K562 (cell line): ENCODE data around the gene LIMD2. TPM values are rescaled to one million over a fixed set of nuclear protein-coding genes. Genes with fewer than 3 reads are reported as not detected.

Experiments used
- ATAC-seq: fragments of 200-7000 bp; cut with Tn5 transposase; 3 replicates; pipeline ENCODE4 v1.9.1; 2020; ENCODE audit warnings: moderate library complexity
- BruUV-seq: library from RNA; stranded (reverse); fragments of 400-500 nt; replicated peaks from 2 replicates; lab custom pipeline; 2021; lab: Mats Ljungman, UMichigan
- CTCF ChIA-PET: fragments of 300-600 bp; formaldehyde crosslinking; extraction: SDS; loops from one replicate; lab custom pipeline; 2021; ENCODE audit warnings: low intra/inter-chr PET ratio; lab: Yijun Ruan, JAX
- POLR2A ChIA-PET: fragments of 300-600, 350-650 bp; sonication (Branson Sonifier 250); formaldehyde crosslinking; extraction: SDS; loops from one replicate; lab custom pipeline; 2021; ENCODE audit warnings: antibody characterized with exemption, inconsistent platforms; lab: Yijun Ruan, JAX
- DNase-seq, 4 experiments: peaks; one replicate each; pipeline versions ENCODE4 v3.0.0 to v3.0.0-alpha.2; 2011 to 2018; ENCODE audit warnings: low spot score in 3 of 4, mixed read lengths in 3 of 4; ENCODE audit errors: extremely low read depth in 1 of 4
- FAIRE-seq: peaks from 2 replicates; lab custom pipeline; 2011; peaks lifted over from hg19 to GRCh38; lab: Jason Lieb, UNC
- H2AFZ ChIP-seq: 2 replicates; pipeline ENCODE4 v1.6.0; 2011; ENCODE audit warnings: low read depth, low read length, control low read depth, inconsistent platforms
- H3K27ac ChIP-seq: fragments of 200-600 bp; 3 replicates; pipeline ENCODE4 v1.8.0; 2011; ENCODE audit warnings: low read depth, mild to moderate bottlenecking, control low read depth, inconsistent platforms, low read length, moderate library complexity, mixed read lengths; ENCODE audit errors: extremely low read depth
- H3K27me3 ChIP-seq, 2 experiments: fragments of 300-600 bp in 1 of 2; 2 replicates in 1 of 2; 3 replicates in 1 of 2; pipeline versions ENCODE4 v1.6.0 to v1.8.0; 2011; ENCODE audit warnings: inconsistent platforms in 2 of 2, low read length in 2 of 2, mild to moderate bottlenecking in 1 of 2, mixed read lengths in 1 of 2, moderate library complexity in 1 of 2; ENCODE audit not compliant: control insufficient read depth in 2 of 2, insufficient read depth in 2 of 2
- H3K36me3 ChIP-seq: fragments of 300-600 bp; 3 replicates; pipeline ENCODE4 v1.8.0; 2011; ENCODE audit warnings: mild to moderate bottlenecking, low read length, inconsistent platforms; ENCODE audit not compliant: control insufficient read depth, insufficient read depth
- H3K4me1 ChIP-seq, 2 experiments: fragments of 200-600 bp in 1 of 2; replicated peaks in 1 of 2; 2 replicates in 1 of 2; 3 replicates in 1 of 2; pipeline versions ENCODE4 v1.5.1 to v1.8.0; 2011; ENCODE audit warnings: inconsistent platforms in 2 of 2, low read length in 2 of 2, mild to moderate bottlenecking in 1 of 2, mixed read lengths in 1 of 2, moderate library complexity in 1 of 2; ENCODE audit not compliant: control insufficient read depth in 2 of 2, insufficient read depth in 2 of 2
- H3K4me2 ChIP-seq: 2 replicates; pipeline ENCODE4 v1.6.1; 2011; ENCODE audit warnings: low read length, control low read depth, inconsistent platforms, mixed read lengths; ENCODE audit not compliant: insufficient read depth
- H3K4me3 ChIP-seq: fragments of 200-600 bp; sonication (generic), shearing (Covaris generic); 2 replicates; pipeline ENCODE4 v1.5.1; 2016; ENCODE audit warnings: control low read depth, inconsistent platforms
- H3K79me2 ChIP-seq: fragments of 200-600 bp; 3 replicates; pipeline ENCODE4 v1.8.0; 2011; ENCODE audit warnings: low read length, inconsistent platforms; ENCODE audit not compliant: control insufficient read depth, insufficient read depth
- H3K9ac ChIP-seq, 2 experiments: 2 replicates each; pipeline versions ENCODE4 v1.6.0 to v1.6.1; 2011; ENCODE audit warnings: low read depth in 2 of 2, low read length in 2 of 2, control low read depth in 1 of 2, inconsistent platforms in 1 of 2, mild to moderate bottlenecking in 1 of 2, mixed read lengths in 1 of 2; ENCODE audit not compliant: insufficient read depth in 1 of 2
- H3K9me1 ChIP-seq: one replicate; pipeline ENCODE4 v1.6.0; 2011; ENCODE audit warnings: inconsistent platforms, mild to moderate bottlenecking, low read length, moderate library complexity; ENCODE audit not compliant: control insufficient read depth, insufficient read depth
- H3K9me3 ChIP-seq: replicated peaks from 2 replicates; pipeline ENCODE4 v1.5.1; 2011; ENCODE audit warnings: low read depth, low read length, inconsistent platforms; ENCODE audit not compliant: control insufficient read depth, insufficient read depth
- H4K20me1 ChIP-seq: replicated peaks from 2 replicates; pipeline ENCODE4 v1.6.1; 2011; ENCODE audit warnings: low read length, inconsistent platforms, mixed read lengths; ENCODE audit not compliant: control insufficient read depth, insufficient read depth
- BDP1 ChIP-seq: IDR thresholded peaks from 3 replicates; pipeline ENCODE4 v1.6.1; 2011; ENCODE audit not compliant: insufficient read length, insufficient read depth
- E4F1 ChIP-seq: fragments of 250-450 bp; sonication (Bioruptor Pico); IDR thresholded peaks from 2 replicates; pipeline ENCODE4 v1.5.0; 2021; ENCODE audit warnings: mild to moderate bottlenecking, borderline replicate concordance
- HNRNPL ChIP-seq: fragments of 200-400 bp; formaldehyde crosslinking; IDR thresholded peaks from 2 replicates; pipeline ENCODE4 v1.6.1; 2017; ENCODE audit warnings: low read depth, mild to moderate bottlenecking, low read length
- KLF6 ChIP-seq: fragments of 250-450 bp; sonication (Bioruptor Pico); IDR thresholded peaks from 2 replicates; pipeline ENCODE4 v1.4.0; 2020; ENCODE audit warnings: mild to moderate bottlenecking, moderate library complexity, borderline replicate concordance
- NCOA4 ChIP-seq: fragments of 450-650 bp; IDR thresholded peaks from 2 replicates; pipeline ENCODE4 v1.6.1; 2018; ENCODE audit warnings: mild to moderate bottlenecking; ENCODE audit not compliant: partially characterized antibody
- RAD51 ChIP-seq: fragments of 450-650 bp; IDR thresholded peaks from 2 replicates; pipeline ENCODE4 v1.7.1; 2016; ENCODE audit warnings: low read depth, mild to moderate bottlenecking, borderline replicate concordance
- RFX5 ChIP-seq: IDR thresholded peaks from 2 replicates; pipeline ENCODE4 v1.6.1; 2011; ENCODE audit warnings: low read depth, mild to moderate bottlenecking, improper control_type of control experiment, low read length
- ZNF184 ChIP-seq: sonication (generic); formaldehyde crosslinking; IDR thresholded peaks from 2 replicates; pipeline ENCODE4 v1.5.0; 2020; ENCODE audit warnings: missing genetic modification reagents
- ZNF707 ChIP-seq: fragments of 250-450 bp; sonication (Bioruptor Pico); conservative IDR thresholded peaks from 2 replicates; pipeline ENCODE4 v1.8.0; 2022; ENCODE audit warnings: inconsistent platforms, mild to moderate bottlenecking, moderate library complexity
- ZNF717 ChIP-seq: fragments of 250-450 bp; sonication (Bioruptor Pico); IDR thresholded peaks from 2 replicates; pipeline ENCODE4 v1.5.0; 2021
- WGBS: fragments of 100-300 bp; shearing (Covaris generic); methylation state at CpG from one replicate; pipeline ENCODE4 v1.1.6; 2016; ENCODE audit warnings: low coverage, mixed read lengths; ENCODE audit not compliant: insufficient coverage; ENCODE audit errors: missing lambda C conversion rate; 5-methylcytosine and 5-hydroxymethylcytosine counted together
- in situ Hi-C: fragments of 300-500 bp; cut with MboI; formaldehyde crosslinking; loops from 4 replicates; pipeline ENCODE4 v1.15.0; 2018; ENCODE audit warnings: inconsistent platforms, mixed read lengths
- intact Hi-C: fragments of 100-400 bp; cut with micrococcal nuclease; formaldehyde crosslinking; loops from 2 replicates; pipeline ENCODE4 v1.14.2; 2022
- polyA plus RNA-seq, 8 experiments: library from polyadenylated mRNA; depleted of rRNA in 4 of 8; stranded (reverse) in 5 of 8; unstranded in 3 of 8; fragments of >200 nt; fragmentation: Nextera tagmentation in 2 of 8; fragmentation: Illumina TruSeq in 1 of 8; extraction: Ambion mirVana in 2 of 8; extraction: Trizol in 1 of 8; gene quantifications; 2 replicates each; pipeline versions ENCODE4 v1.2.1 to v1.2.3, GENCODE V29; 2011 to 2014; ENCODE audit warnings: inconsistent platforms in 1 of 8, missing spikeins in 1 of 8
- total RNA-seq, 7 experiments: library from RNA; depleted of rRNA in 6 of 7; stranded (reverse); fragments of >200 nt in 6 of 7; fragmentation: Illumina TruSeq in 2 of 7; extraction: Trizol in 2 of 7; gene quantifications; 2 replicates each; pipeline versions ENCODE4 v1.2.1 to v1.2.3, GENCODE V29; 2011 to 2021; ENCODE audit warnings: low replicate concordance in 1 of 7

The LIMD2 gene
- total and polyA plus RNA-seq, 9 of the 15 experiments (the other 6 are each of a cell fraction or from before 2014, with no cell fraction given), result 0.07 to 11.2 (median 2.8) TPM

GRCh38 chr17:63682981-63683380 is 16.9 kb downstream of the LIMD2 start:
- intact Hi-C loops, result no loop called here
- FAIRE-seq, result no peak
- no peak overlapping the region for H3K27ac ChIP-seq
- no peak for ATAC-seq
- H3K9me3 ChIP-seq, result no peaks in the 10 kb centered on the region
- peaks cover 19% of the 10 kb centered on the region; the same call in 2 of the 3 replicates for H3K36me3 ChIP-seq
- H3K79me2 ChIP-seq, result no peaks in the 10 kb centered on the region
- H3K9me1 ChIP-seq, result no peaks in the 10 kb centered on the region
- no peak for DNase-seq
- no peak overlapping the region for H2AFZ ChIP-seq
- H3K27me3 ChIP-seq, result no peaks in the 10 kb centered on the region
- H4K20me1 ChIP-seq, result no peaks in the 10 kb centered on the region
- no TSS peak for BruUV-seq
- H3K4me2 ChIP-seq, result no peak overlapping the region
- TF ChIP-seq KLF6 (CRISPR knock-in tag), result no peak
- H3K4me3 ChIP-seq, result no peak overlapping the region
- H3K9ac ChIP-seq, result no peak overlapping the region
- in situ Hi-C loops, result no loop called here
- H3K4me1 ChIP-seq, result no peaks in the 10 kb centered on the region
- POLR2A ChIA-PET, result interaction anchor here (0.6 to 1.2 kb wide), 2 partner anchors 10 to 12 kb away, joined by 4 read pairs; no protein-coding TSS in a partner anchor
- CTCF ChIA-PET, result no interaction called here

GRCh38 chr17:63682441-63682840 is 17.5 kb downstream of the LIMD2 start:
- WGBS, result 92% methylated on average over 1 of the region's 1 CpG
- Histone ChIP-seq H3K4me2 (no peak overlapping the region), H3K9me1 (no peaks in the 10 kb centered on the region), H3K27me3 (no peaks in the 10 kb centered on the region), H3K9ac (no peak overlapping the region), H3K9me3 (no peaks in the 10 kb centered on the region), H3K4me3 (no peak overlapping the region), H3K36me3 (peaks cover 20% of the 10 kb centered on the region; the same call in 2 of the 3 replicates), H3K27ac (no peak overlapping the region), H3K4me1 (no peaks in the 10 kb centered on the region; a peak in 1 of 5 replicates), H4K20me1 (no peaks in the 10 kb centered on the region), H3K79me2 (no peaks in the 10 kb centered on the region), H2AFZ (no peak overlapping the region)
- no peak for TF ChIP-seq ZNF707 (CRISPR knock-in tag)
- TF ChIP-seq RAD51, result no peak
- no peak for TF ChIP-seq HNRNPL
- TF ChIP-seq RFX5, result no peak
- no peak for TF ChIP-seq NCOA4
- no peak for TF ChIP-seq BDP1
- TF ChIP-seq ZNF184 (CRISPR knock-in tag), result no peak
- TF ChIP-seq E4F1 (CRISPR knock-in tag), result no peak
- TF ChIP-seq ZNF717 (CRISPR knock-in tag), result no peak
- no peak for ATAC-seq
- DNase-seq, result no peak
- POLR2A ChIA-PET, result no interaction called here
- intact Hi-C loops, result no loop called here
- in situ Hi-C loops, result no loop called here
- FAIRE-seq, result no peak
- CTCF ChIA-PET, result no interaction called here
- BruUV-seq, result no TSS peak
